HepG2 (cell line): Measurements from ENCODE around the gene NIPAL1. TPM values are rescaled to one million over a fixed set of nuclear protein-coding genes. Genes with fewer than 3 reads are reported as not detected.

Experiments
- ATAC-seq: fragments of 200-7000 bp; cut with Tn5 transposase; 3 replicates; pipeline ENCODE4 v1.9.1; 2020; ENCODE audit warnings: mild to moderate bottlenecking, moderate library complexity
- Bru-seq: library from RNA; stranded (reverse); fragments of 400-500 nt; gene quantifications from one replicate; lab custom pipeline; 2021; lab: Mats Ljungman, UMichigan
- BruChase-seq, 2 experiments: library from RNA; stranded (reverse); fragments of 400-500 nt; gene quantifications; one replicate each; lab custom pipeline; 2021; lab: Mats Ljungman, UMichigan
- BruUV-seq: library from RNA; stranded (reverse); fragments of 400-500 nt; replicated peaks from 2 replicates; lab custom pipeline; 2021; lab: Mats Ljungman, UMichigan
- CTCF ChIA-PET: fragments of 300-600 bp; formaldehyde crosslinking; extraction: SDS; loops from one replicate; lab custom pipeline; 2021; ENCODE audit warnings: low total read pairs, inconsistent platforms, low intra/inter-chr PET ratio; lab: Yijun Ruan, JAX
- POLR2A ChIA-PET: fragments of 350-600 bp; sonication (Branson Sonifier 250); formaldehyde crosslinking; loops from one replicate; lab custom pipeline; 2020; ENCODE audit warnings: antibody characterized with exemption, inconsistent platforms; lab: Yijun Ruan, JAX
- DNase-seq: peaks from one replicate; pipeline ENCODE4 v3.0.0-alpha.2; 2015; ENCODE audit warnings: low spot score
- FAIRE-seq: peaks from 3 replicates; lab custom pipeline; 2011; peaks lifted over from hg19 to GRCh38; lab: Jason Lieb, UNC
- H2AFZ ChIP-seq: one replicate; pipeline ENCODE4 v1.6.1; 2011; ENCODE audit warnings: low read length, inconsistent platforms
- H3K27ac ChIP-seq: fragments of 300-600 bp; 3 replicates; pipeline ENCODE4 v1.8.0; 2011; ENCODE audit warnings: mixed run types, mild to moderate bottlenecking, mixed read lengths, low read length, inconsistent platforms; ENCODE audit not compliant: insufficient read depth; ENCODE audit errors: extremely low read length
- H3K27me3 ChIP-seq, 2 experiments: fragments of 200-600 bp in 1 of 2; 2 replicates in 1 of 2; 3 replicates in 1 of 2; pipeline versions ENCODE4 v1.6.0 to v1.8.0; 2011; ENCODE audit warnings: low read length in 2 of 2, mild to moderate bottlenecking in 2 of 2, moderate library complexity in 2 of 2, inconsistent platforms in 1 of 2; ENCODE audit not compliant: insufficient read depth in 2 of 2, control insufficient read depth in 1 of 2
- H3K36me3 ChIP-seq, 2 experiments: fragments of 200-600 bp in 1 of 2; replicated peaks in 1 of 2; 2 replicates in 1 of 2; 3 replicates in 1 of 2; pipeline versions ENCODE4 v1.5.1 to v1.8.0; 2011; ENCODE audit warnings: low read length in 2 of 2, inconsistent platforms in 1 of 2; ENCODE audit not compliant: insufficient read depth in 2 of 2, control insufficient read depth in 1 of 2
- H3K4me1 ChIP-seq: 2 replicates; pipeline ENCODE4 v1.5.1; 2012; ENCODE audit warnings: low read length, inconsistent platforms; ENCODE audit not compliant: insufficient read depth
- H3K4me2 ChIP-seq: 2 replicates; pipeline ENCODE4 v1.6.0; 2011; ENCODE audit warnings: low read depth, low read length, inconsistent platforms
- H3K4me3 ChIP-seq, 3 experiments: fragments of 200-600 bp in 1 of 3; sonication (generic), shearing (Covaris generic) in 1 of 3; replicated peaks in 1 of 3; 2 replicates each; pipeline ENCODE4 v1.5.1; 2011 to 2016; ENCODE audit warnings: low read length in 3 of 3, inconsistent platforms in 2 of 3, low read depth in 2 of 3, mild to moderate bottlenecking in 2 of 3, control low read depth in 1 of 3, mixed read lengths in 1 of 3; ENCODE audit not compliant: insufficient read depth in 1 of 3
- H3K79me2 ChIP-seq: one replicate; pipeline ENCODE4 v1.6.1; 2011; ENCODE audit warnings: low read length, inconsistent platforms; ENCODE audit not compliant: insufficient read depth
- H3K9ac ChIP-seq: 2 replicates; pipeline ENCODE4 v1.6.0; 2011; ENCODE audit warnings: mild to moderate bottlenecking, low read depth, low read length, inconsistent platforms; ENCODE audit not compliant: insufficient read depth
- H3K9me3 ChIP-seq: 2 replicates; pipeline ENCODE4 v1.5.1; 2012; ENCODE audit warnings: mild to moderate bottlenecking, low read length
- H4K20me1 ChIP-seq: 2 replicates; pipeline ENCODE4 v1.6.0; 2011; ENCODE audit warnings: inconsistent platforms, mild to moderate bottlenecking, low read length, moderate library complexity; ENCODE audit not compliant: insufficient read depth
- ATM ChIP-seq: fragments of 450-650 bp; IDR thresholded peaks from 2 replicates; pipeline ENCODE4 v1.7.1; 2017; ENCODE audit warnings: mild to moderate bottlenecking, borderline replicate concordance
- CHCHD3 ChIP-seq: sonication (generic); formaldehyde crosslinking; IDR thresholded peaks from 2 replicates; pipeline ENCODE4 v1.8.0; 2022; ENCODE audit warnings: mild to moderate bottlenecking, missing genetic modification reagents, moderate library complexity
- FOSL2 ChIP-seq: sonication (generic); formaldehyde crosslinking; IDR thresholded peaks from 2 replicates; pipeline ENCODE4 v1.4.0; 2020; ENCODE audit warnings: missing genetic modification reagents
- HMG20A ChIP-seq: IDR thresholded peaks from 2 replicates; pipeline ENCODE4 v1.6.1; 2016; ENCODE audit warnings: borderline replicate concordance
- KDM5B ChIP-seq: sonication (generic); formaldehyde crosslinking; IDR thresholded peaks from 2 replicates; pipeline ENCODE4 v1.4.0; 2020; ENCODE audit warnings: missing genetic modification reagents, mild to moderate bottlenecking, borderline replicate concordance
- MATR3 ChIP-seq: sonication (generic); formaldehyde crosslinking; IDR thresholded peaks from 2 replicates; pipeline ENCODE4 v1.4.0; 2020; ENCODE audit warnings: missing genetic modification reagents
- MBNL3 ChIP-seq: fragments of 250-450 bp; sonication (Bioruptor Pico); conservative IDR thresholded peaks from 2 replicates; pipeline ENCODE4 v1.8.0; 2022; ENCODE audit warnings: mild to moderate bottlenecking, inconsistent platforms
- MIER3 ChIP-seq: IDR thresholded peaks from 2 replicates; pipeline ENCODE4 v1.6.1; 2016; ENCODE audit warnings: missing compliant biosample characterization, borderline replicate concordance
- MTA1 ChIP-seq: sonication (generic); formaldehyde crosslinking; IDR thresholded peaks from 2 replicates; pipeline ENCODE4 v1.4.0; 2020; ENCODE audit warnings: missing genetic modification reagents, mild to moderate bottlenecking, borderline replicate concordance
- PHF20 ChIP-seq: sonication (generic); formaldehyde crosslinking; IDR thresholded peaks from 2 replicates; pipeline ENCODE4 v1.5.0; 2020; ENCODE audit warnings: mild to moderate bottlenecking, missing genetic modification reagents
- RORA ChIP-seq: sonication (generic); formaldehyde crosslinking; IDR thresholded peaks from 2 replicates; pipeline ENCODE4 v1.5.0; 2020; ENCODE audit warnings: mild to moderate bottlenecking, missing genetic modification reagents, moderate library complexity
- SMARCE1 ChIP-seq: fragments of 450-650 bp; IDR thresholded peaks from 2 replicates; pipeline ENCODE4 v1.6.1; 2017; ENCODE audit warnings: borderline replicate concordance
- SRY ChIP-seq: sonication (generic); formaldehyde crosslinking; IDR thresholded peaks from 2 replicates; pipeline ENCODE4 v1.8.0; 2022; ENCODE audit warnings: mild to moderate bottlenecking, missing genetic modification reagents
- ZEB1 ChIP-seq: IDR thresholded peaks from 2 replicates; pipeline ENCODE4 v1.6.1; 2012; ENCODE audit warnings: mild to moderate bottlenecking, low read depth, inconsistent platforms; ENCODE audit not compliant: insufficient replicate concordance
- ZNF205 ChIP-seq: IDR thresholded peaks from 2 replicates; pipeline ENCODE4 v1.6.1; 2018; ENCODE audit warnings: missing biosample characterization, missing genetic modification reagents
- ZNF547 ChIP-seq: sonication (generic); formaldehyde crosslinking; IDR thresholded peaks from 2 replicates; pipeline ENCODE4 v1.5.1; 2020; ENCODE audit warnings: mild to moderate bottlenecking, missing genetic modification reagents
- ZNF749 ChIP-seq: sonication (generic); formaldehyde crosslinking; IDR thresholded peaks from 2 replicates; pipeline ENCODE4 v1.8.0; 2022; ENCODE audit warnings: mild to moderate bottlenecking, missing genetic modification reagents, moderate library complexity, borderline replicate concordance
- ZNF816 ChIP-seq: sonication (generic); formaldehyde crosslinking; IDR thresholded peaks from 2 replicates; pipeline ENCODE4 v1.8.0; 2022; ENCODE audit warnings: missing genetic modification reagents, mild to moderate bottlenecking, borderline replicate concordance
- ZSCAN20 ChIP-seq: sonication (generic); formaldehyde crosslinking; IDR thresholded peaks from 2 replicates; pipeline ENCODE4 v1.4.0; 2020; ENCODE audit warnings: missing genetic modification reagents, mild to moderate bottlenecking, borderline replicate concordance
- WGBS: methylation state at CpG from one replicate; pipeline ENCODE4 v1.1.6; 2017; ENCODE audit warnings: low lambda C conversion rate; 5-methylcytosine and 5-hydroxymethylcytosine counted together
- in situ Hi-C: cut with HindIII; loops from 2 replicates; pipeline ENCODE4 v1.10.0; 2017; ENCODE audit warnings: low pct_unique_long_range_greater_than_20kb; ENCODE audit not compliant: extremely low pct_ligation_motif_present
- intact Hi-C: fragments of 100-400 bp; cut with micrococcal nuclease; formaldehyde crosslinking; loops from one replicate; pipeline ENCODE4 v1.10.0; 2022; ENCODE audit not compliant: unreplicated experiment
- long read RNA-seq, 2 experiments: library from RNA in 1 of 2; library from polyadenylated mRNA in 1 of 2; stranded (forward) in 1 of 2; unstranded in 1 of 2; transcript quantifications; one replicate each; pipeline ENCODE4 v2.0.0, GENCODE V29; 2019 to 2022
- polyA minus RNA-seq, 3 experiments: library from RNA; depleted of rRNA, polyadenylated mRNA; stranded (reverse); fragments of >200 nt; gene quantifications; 2 replicates each; pipeline ENCODE4 v1.2.3, GENCODE V29; 2011; ENCODE audit warnings: low replicate concordance in 1 of 3
- polyA plus RNA-seq, 8 experiments: library from polyadenylated mRNA; depleted of rRNA in 3 of 8; stranded (reverse) in 7 of 8; unstranded in 1 of 8; fragments of >200 nt; fragmentation: Illumina TruSeq in 4 of 8; extraction: Trizol in 4 of 8; gene quantifications; 2 replicates each; pipeline versions ENCODE4 v1.2.1 to v1.2.3, GENCODE V29; 2011 to 2016; ENCODE audit warnings: low read depth in 4 of 8, missing spikeins in 1 of 8, mixed read lengths in 1 of 8; ENCODE audit not compliant: insufficient read depth in 1 of 8
- total RNA-seq, 5 experiments: library from RNA; depleted of rRNA; stranded (reverse); fragments of >200 nt; fragmentation: Illumina TruSeq; extraction: Trizol; gene quantifications; 2 replicates each; pipeline ENCODE4 v1.2.3, GENCODE V29; 2016; ENCODE audit warnings: low read depth in 1 of 5

NIPAL1 gene
- total RNA-seq (2016; rRNA removed; fragmentation: Illumina TruSeq; extraction: Trizol): 1.4 and 1.6 TPM in 2 replicates
- total RNA-seq (2016; cell fraction: cytosol; rRNA removed; fragmentation: Illumina TruSeq; extraction: Trizol; ENCODE audit: low read depth): 0.40 and 0.53 TPM in 2 replicates
- 1.4 and 1.5 TPM in 2 replicates for total RNA-seq (2016; cell fraction: insoluble cytoplasmic fraction; rRNA removed; fragmentation: Illumina TruSeq; extraction: Trizol)
- total RNA-seq (2016; cell fraction: membrane; rRNA removed; fragmentation: Illumina TruSeq; extraction: Trizol): 0.76 and 0.96 TPM in 2 replicates
- 2.5 TPM in 2 replicates for total RNA-seq (2016; cell fraction: nucleus; rRNA removed; fragmentation: Illumina TruSeq; extraction: Trizol)
- polyA plus RNA-seq (2011; rRNA removed): 2.8 and 3.4 TPM in 2 replicates
- polyA plus RNA-seq (2011; cell fraction: cytosol; rRNA removed): 1.3 and 2.6 TPM in 2 replicates
- 1.00 and 1.7 TPM in 2 replicates for polyA plus RNA-seq (2011; cell fraction: nucleus; rRNA removed)
- 4.2 and 4.9 TPM in 2 replicates for polyA plus RNA-seq (2012)
- 0.06 and 0.17 TPM in 2 replicates for polyA plus RNA-seq (2016; cell fraction: cytosol; fragmentation: Illumina TruSeq; extraction: Trizol; ENCODE audit: low read depth)
- 0.99 and 1.5 TPM in 2 replicates for polyA plus RNA-seq (2016; cell fraction: insoluble cytoplasmic fraction; fragmentation: Illumina TruSeq; extraction: Trizol; ENCODE audit: low read depth)
- polyA plus RNA-seq (2016; cell fraction: membrane; fragmentation: Illumina TruSeq; extraction: Trizol; ENCODE audit: low read depth): 0.37 and 0.52 TPM in 2 replicates
- 1.5 and 2.3 TPM in 2 replicates for polyA plus RNA-seq (2016; cell fraction: nucleus; fragmentation: Illumina TruSeq; extraction: Trizol; ENCODE audit: insufficient read depth, low read depth)
- polyA minus RNA-seq (2011; rRNA and poly(A)+ RNA removed; ENCODE audit: low replicate concordance): 1.9 and 3.2 TPM in 2 replicates
- 1.2 and 2.7 TPM in 2 replicates for polyA minus RNA-seq (2011; cell fraction: cytosol; rRNA and poly(A)+ RNA removed)
- 2.5 and 5.0 TPM in 2 replicates for polyA minus RNA-seq (2011; cell fraction: nucleus; rRNA and poly(A)+ RNA removed)
- Bru-seq, nascent RNA: percentile 62 among the genes with signal in this experiment
- BruChase-seq, experiment 1, labeled RNA remaining after a 6-hour chase: percentile 68 among the genes with signal in this experiment
- BruChase-seq, experiment 2, labeled RNA remaining after a 2-hour chase: percentile 63 among the genes with signal in this experiment
- long read RNA-seq, experiment 1, full-length matches to known transcripts: 1 of 3 reads
- long read RNA-seq, experiment 1, partial matches to known transcripts: 0 of 3 reads
- long read RNA-seq, experiment 1, other reads (novel, unspliced or antisense): 2 of 3 reads
- long read RNA-seq, experiment 2, partial matches to known transcripts: 0 of 2 reads
- long read RNA-seq, experiment 2, other reads (novel, unspliced or antisense): 2 of 2 reads

DNA sequence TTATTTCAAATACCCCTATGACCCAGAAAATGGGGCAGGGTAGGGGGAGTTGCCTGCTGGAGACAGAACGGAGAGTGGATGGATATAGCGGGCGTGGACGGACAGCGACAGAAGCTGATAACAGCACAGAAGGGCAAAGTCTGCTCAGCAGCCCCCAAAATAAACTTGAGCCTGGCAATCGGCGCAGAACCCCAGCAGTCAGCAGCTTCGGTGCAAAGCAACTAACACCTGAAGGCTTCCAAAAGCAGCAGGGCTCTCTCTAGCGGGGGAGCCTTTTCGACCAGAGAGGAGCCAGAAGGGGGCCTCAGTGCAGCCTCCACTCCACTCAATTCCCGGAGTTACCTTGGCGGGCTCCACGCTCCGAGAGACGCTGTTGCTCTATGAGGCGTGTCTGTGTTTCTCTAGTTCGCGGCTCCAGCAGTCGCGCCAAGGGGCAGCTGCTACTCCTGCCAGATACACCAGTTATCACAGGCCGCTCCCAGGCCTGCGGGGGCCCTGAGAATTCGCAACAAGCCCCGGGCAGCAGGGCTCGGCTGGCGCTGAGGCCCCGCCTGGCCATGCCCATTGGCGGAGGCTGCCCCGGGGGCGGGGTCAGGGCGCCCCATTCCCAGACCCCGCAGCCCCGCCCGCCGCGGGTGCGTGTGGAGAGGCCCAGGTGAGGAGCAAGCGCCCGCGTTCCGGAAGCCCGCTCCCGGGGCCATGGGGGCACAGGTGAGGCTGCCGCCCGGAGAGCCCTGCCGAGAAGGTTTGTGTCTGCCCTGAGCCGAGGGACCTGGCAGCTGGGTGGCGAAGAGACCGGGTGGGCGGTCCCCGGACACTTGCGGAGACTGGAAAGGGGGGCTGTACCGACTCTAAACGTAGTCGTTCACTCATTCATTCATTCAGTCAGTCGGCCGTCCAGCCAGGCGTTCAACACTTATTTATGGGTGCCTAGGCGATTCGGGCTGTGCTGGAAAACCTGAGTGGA, at the start of gene NIPAL1, which contains the start of gene CNGA1:
Gene NIPAL1 (plus strand): TSS at position 632 of the 967 bp plus-strand sequence. CDS start 68 bp downstream, at position 700.
Gene CNGA1 (minus strand): TSS at position 541 of the 967 bp plus-strand sequence. CDS start 63,992 bp downstream, outside the sequence.
- no peaks in the 10 kb centered on the region for H3K36me3 ChIP-seq
- ChIA-PET POLR2A (interaction anchor here (0.6 kb wide), 1 partner anchor 55 kb away, joined by 3 read pairs; no protein-coding TSS in a partner anchor), CTCF (interaction anchor here (0.7 to 1.6 kb wide), 2 partner anchors 18 to 70 kb away, joined by 5 to 13 read pairs; no protein-coding TSS in a partner anchor)
- peak within 1 kb of the TSS; percentile 69 to 80 (median 76) for H3K4me3 ChIP-seq
- 0% methylated on average over 12 of the region's 60 CpGs for WGBS
- H3K4me2 ChIP-seq: peak within 1 kb of the TSS; percentile 98
- peak; percentile 69 for FAIRE-seq
- H3K27me3 ChIP-seq: no peaks in the 10 kb centered on the region; a peak in 1 of 5 replicates
- intact Hi-C loops: loop anchor here (1.0 to 5.0 kb wide), 4 partner anchors 27 to 104 kb away; partner anchors contain the start of gene NFXL1
- TSS peak; percentile 62 for BruUV-seq
- H3K27ac ChIP-seq: peak within 1 kb of the TSS; percentile 74
- peak within 1 kb of the TSS; percentile 76 for H3K9ac ChIP-seq
- H3K9me3 ChIP-seq: no peaks in the 10 kb centered on the region
- DNase-seq: peak; percentile 66
- no peaks in the 10 kb centered on the region for H3K79me2 ChIP-seq
- no peaks in the 10 kb centered on the region for H4K20me1 ChIP-seq
- H3K4me1 ChIP-seq: peaks cover 20% of the 10 kb centered on the region
- peak within 1 kb of the TSS; percentile 55 for H2AFZ ChIP-seq
- in situ Hi-C loops: no loop called here
- peak; percentile 97 for ATAC-seq
- TF ChIP-seq HMG20A (CRISPR knock-in tag) (no peak), CHCHD3 (0 out of 2 replicates have a peak, but pooled peaks have one; percentile 29), ZNF547 (peak; percentile 51; the same call in 1 of the 2 replicates), MBNL3 (CRISPR knock-in tag) (no peak), ZNF816 (CRISPR knock-in tag) (no peak), FOSL2 (no peak), ZEB1 (peak; percentile 91), RORA (no peak), ATM (no peak), MTA1 (CRISPR knock-in tag) (peak; percentile 37; the same call in 1 of the 2 replicates), KDM5B (CRISPR knock-in tag) (no peak), PHF20 (CRISPR knock-in tag) (peak; percentile 36; the same call in 1 of the 2 replicates), ZNF749 (CRISPR knock-in tag) (0 out of 2 replicates have a peak, but pooled peaks have one; percentile 20), SRY (CRISPR knock-in tag) (0 out of 2 replicates have a peak, but pooled peaks have one; percentile 23), MIER3 (CRISPR knock-in tag) (no peak), ZSCAN20 (CRISPR knock-in tag) (no peak), MATR3 (no peak), SMARCE1 (no peak), ZNF205 (CRISPR knock-in tag) (peak; percentile 31; the same call in 1 of the 2 replicates)
